HG02852 (cell line): ENCODE results near the gene MMRN2.
"Not testable (repeated sequence)": the region's sequence is repeated elsewhere in the genome, so short reads cannot be mapped to it uniquely, and the experiment has no call there.

Source experiments
- ATAC-seq: cut with Tn5 transposase; IDR thresholded peaks from one replicate; pipeline ENCODE4 v1.9.1; 2021; ENCODE audit warnings: mild to moderate bottlenecking, moderate library complexity; ENCODE audit not compliant: unreplicated experiment

The MMRN2 gene

DNA sequence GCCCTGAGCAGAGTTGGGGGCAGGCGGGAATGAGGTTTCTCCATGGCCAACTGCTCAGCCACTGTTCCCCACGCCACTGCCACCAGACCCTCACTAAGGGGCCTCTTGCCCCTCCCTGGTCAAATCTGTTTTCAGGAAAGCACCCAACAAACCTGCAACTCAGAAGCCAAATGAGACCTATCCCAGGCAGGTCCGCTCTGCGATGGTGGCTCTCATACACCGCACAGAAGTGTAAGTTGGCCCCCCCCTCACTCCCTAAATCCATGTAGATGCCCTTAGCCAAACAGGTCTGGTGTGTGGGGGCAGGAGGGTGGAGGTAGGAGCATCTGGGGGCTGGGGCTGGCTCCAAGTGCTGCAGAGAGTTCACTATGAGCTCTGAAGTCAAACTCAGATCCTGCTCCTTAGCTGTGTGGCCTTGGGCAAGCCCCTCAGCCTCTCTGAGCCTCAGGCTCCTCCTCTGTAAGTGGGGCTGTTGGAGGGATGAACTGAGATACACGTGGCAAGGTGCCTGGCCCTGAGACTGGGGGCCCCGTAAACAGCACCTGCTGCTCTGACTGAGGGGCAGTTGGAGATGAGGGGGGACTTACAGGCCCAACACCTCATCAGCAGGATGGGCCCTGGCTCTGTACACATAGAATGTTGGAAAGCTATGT is 1.1 kb downstream of the MMRN2 start:
- no peak for ATAC-seq

GRCh38 chr10:86955501-86956194 is 1.8 kb downstream of the MMRN2 start:
- no peak for ATAC-seq

GRCh38 chr10:86954681-86955500 is 2.5 kb downstream of the MMRN2 start:
- ATAC-seq: no peak

- no peak for ATAC-seq
Measured at GRCh38 chr10:86953747-86954680, 3.4 kb downstream of the MMRN2 start.

DNA sequence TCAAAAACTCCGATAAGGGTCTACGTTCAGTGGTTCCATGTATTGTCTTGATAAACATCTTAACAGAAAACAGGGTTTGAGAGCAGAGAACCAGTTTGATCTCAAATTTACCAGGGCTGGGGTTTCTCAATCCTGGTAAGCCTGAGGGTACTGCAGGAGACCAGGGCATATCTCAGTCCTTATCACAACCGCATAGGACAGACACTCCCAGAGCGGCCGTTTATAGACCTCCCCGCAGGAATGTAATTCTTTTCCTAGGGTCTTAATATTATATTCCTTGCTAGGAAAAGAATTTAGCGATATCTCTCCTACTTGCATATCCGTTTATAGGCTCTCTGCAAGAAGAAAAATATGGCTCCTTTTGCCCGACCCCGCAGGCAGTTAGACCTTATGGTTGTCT is 4.7 kb downstream of the MMRN2 start:
- ATAC-seq: not testable (repeated sequence)

DNA sequence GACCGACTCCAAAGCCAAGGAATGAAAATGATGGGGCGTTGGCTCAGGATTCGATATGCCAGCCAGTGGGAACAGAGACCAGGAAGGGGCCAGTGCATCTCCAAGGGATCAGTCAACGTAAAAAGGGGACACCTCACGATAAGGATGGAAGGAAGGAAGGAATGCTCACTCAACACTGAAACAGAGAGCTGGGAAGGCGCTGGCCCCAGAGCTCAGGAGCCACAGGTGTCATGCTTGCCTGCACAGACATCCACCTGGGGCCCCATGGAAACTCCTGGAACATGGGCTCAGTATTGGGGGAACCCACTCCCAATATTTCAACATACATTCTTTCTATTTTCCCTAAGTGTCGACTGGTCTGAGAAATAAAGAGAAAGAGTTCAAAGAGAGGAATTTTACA is 5.3 kb downstream of the MMRN2 start:
- no peak for ATAC-seq

DNA sequence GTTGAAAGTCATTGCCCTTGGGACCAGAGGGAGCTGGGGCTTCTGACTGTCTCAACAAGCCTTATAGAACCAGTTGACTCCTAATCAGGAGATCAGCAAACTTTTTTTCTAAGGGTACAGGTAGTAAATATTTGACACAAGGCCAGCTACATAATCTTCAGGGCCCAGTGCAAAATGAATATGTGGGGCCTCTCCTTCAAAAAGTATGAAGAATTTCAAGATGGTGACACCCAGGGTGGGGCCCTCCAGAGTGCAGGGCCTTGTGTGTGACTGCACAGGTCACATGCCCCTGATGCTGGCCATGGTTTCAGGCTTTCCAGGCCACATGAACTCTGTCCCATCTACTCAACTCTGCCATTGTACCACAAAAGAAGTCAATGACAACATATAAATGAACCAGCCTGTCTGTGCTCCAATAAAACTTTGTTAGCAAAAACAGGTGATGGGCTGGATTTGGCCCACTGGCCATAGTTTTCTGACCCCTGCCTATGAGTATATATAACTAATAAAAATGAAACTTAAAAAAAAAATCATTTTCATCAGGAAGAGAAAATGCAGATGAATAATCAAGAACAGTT is 6.1 kb downstream of the MMRN2 start:
- no peak for ATAC-seq

DNA sequence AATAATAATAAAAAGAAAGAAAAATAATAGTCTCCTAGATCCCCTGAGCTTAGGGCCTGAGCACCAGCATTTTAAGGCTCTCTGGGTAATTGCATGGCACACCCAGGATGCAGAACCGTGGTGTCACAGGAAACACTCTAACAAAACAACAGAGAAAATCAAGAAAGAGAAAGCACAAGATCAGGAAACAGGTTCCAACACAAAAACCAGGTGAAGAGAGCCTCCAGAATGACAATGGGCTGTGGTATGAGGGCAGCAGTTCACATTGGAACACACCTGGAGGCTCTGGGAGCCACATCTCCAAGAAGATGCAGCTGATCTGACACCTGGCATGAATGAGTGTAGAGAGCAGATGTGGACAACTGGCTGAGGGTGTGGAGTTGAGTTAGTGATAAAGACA is 7.1 kb downstream of the MMRN2 start:
- ATAC-seq: no peak

DNA sequence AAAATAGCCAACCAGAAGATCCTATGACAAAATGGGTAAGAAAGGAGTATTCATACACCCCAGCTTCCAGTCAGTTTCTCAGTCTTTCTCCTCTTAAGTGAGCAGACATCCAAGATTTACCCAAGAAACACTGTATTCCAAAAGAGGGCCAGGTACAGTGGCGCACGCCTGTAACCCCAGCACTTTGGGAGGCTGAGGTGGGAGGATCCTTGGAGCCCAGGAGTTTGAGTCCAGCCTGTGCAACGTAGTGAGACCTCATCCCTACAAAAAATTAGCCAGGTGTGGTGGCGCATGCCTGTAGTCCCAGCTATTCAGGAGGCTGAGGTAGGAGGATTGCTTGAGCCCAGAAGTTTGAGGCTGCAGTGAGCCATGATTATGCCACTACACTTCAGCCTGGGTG is 9.6 kb downstream of the MMRN2 start:
- ATAC-seq: not testable (repeated sequence)

- ATAC-seq: no peak
Measured at GRCh38 chr10:86946213-86947155, 10.9 kb downstream of the MMRN2 start.

DNA sequence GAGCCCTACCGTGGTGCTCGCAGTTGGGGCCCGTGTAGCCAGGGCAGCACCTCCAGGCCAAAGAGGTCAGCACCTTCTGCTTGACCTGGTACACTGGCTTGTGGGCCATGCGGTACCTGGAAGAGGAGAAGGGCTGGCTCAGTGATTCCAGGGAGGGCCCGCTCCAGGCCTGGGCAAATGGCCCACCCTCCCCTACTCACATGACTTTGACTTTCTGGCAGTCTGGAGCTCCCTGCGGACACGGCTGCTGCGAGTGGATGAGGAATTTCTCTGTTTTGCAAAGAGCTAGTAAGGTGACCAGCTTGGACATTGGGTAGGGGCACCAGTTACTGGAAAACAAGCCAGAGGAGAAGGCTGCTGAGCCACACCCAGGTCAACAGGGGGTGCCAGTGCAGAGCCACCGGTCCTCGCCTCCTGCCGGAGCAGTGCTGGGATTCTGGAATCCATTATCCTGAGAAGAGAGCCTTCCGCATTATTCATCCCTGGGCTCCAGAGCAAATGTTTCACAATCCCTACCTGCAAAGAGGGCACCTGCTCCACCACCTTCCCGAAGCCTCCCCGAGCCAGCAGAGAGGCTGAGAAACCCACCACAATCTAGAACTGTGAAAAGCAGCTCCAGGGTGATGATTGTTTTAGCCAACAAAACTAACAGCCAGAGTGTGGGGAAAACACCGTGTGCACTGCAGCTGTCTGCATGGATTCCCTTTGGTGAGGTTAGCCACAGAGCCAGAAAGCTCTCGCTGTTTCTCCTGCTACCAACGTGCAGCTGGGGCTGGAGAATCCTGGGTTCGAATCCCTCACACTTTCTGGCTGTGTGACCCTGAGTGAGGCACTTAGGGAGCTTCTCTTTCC is 11.8 kb downstream of the MMRN2 start:
- ATAC-seq: no peak

DNA sequence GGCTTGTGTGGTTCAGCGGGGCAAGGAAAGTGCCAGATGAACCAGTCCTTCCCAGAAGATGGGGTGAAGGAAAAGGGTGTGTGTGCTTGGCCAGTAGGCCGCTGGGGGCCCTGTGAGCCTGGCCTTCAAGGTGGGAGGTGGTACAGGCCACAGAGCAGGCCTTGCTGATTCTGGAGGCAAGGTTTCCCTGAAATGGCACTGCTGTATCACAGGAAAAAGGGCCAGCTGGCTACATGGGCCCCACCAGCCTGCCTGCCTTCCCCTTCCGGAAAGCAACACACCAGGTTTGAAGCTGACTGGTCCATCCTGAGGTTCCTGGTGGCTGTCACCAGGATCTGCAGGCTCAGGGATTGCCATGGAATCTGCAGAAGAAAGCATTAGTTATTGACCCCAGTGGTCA is 12.5 kb downstream of the MMRN2 start:
- ATAC-seq: no peak

DNA sequence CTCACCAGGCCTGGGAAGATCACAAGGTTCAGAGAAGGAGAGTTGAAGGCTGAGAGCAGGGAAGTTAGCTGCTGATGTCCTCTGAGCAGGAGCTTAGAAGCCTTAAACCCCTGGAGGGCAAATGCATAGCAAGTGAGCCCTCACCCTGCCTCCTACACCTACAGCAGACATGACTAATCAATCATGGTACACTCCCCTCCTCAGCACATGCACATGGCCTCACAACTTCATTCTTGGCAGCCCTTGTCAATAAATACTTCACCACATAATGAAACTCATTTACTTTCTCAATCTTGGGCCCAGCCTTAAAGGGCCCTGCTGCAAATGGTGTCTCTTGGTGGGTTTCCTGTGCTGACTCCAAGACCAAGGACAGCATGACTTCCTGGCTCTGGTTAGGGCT is 12.9 kb downstream of the MMRN2 start:
- ATAC-seq: no peak

DNA sequence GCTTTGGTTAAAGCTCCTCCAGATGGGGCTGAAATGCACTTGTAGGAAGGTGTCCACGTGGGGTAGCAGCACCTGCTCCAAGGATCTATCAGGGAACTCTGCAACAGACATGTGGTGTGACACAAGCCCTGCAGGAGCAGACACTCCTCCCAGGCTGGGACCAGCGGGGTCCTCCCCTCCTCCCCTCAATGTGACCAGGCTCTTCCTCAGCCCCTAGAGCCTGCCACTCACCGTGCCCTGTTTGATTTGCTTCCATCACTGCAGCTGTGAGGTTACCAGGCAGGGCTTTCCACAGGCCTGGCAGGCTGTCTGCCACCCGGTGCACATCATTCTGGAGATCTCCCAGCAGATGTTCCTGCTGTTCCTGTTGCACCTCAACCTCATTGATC is 13.4 kb downstream of the MMRN2 start:
- no peak for ATAC-seq

DNA sequence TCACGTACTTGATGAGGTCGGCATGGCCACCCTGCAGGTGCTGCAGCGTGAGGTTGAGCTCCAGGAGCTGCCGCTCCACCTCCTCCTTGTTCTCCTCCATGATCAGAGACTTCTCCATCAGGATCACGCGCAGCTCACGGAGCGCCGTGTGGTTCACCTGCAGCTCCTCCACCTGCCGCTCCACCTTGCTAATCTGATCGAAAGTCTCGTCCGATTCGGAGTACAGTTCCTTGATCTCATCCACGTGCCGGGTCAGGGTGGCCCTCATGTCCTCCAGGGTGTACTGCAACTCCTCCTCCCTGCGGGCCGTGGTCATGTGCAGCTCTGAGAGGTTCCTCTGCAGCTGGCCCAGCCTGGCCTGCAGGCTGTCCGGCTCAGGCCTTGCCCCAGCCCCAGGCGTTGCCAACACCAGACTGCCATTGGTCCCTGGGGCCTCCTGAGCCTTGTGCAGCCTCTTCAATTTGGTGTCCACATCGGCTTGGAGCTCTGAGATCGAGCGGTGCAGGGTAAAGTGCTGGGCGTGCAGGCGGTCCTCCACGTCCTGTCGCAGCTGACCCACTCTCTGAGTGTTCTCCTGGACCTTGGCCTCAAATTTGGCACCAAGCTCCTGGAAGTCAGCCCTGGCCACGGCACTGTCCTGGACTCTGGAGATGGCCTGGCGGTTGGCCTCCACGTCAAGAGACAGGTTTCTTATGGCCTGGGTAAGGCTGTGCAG is 13.9 kb downstream of the MMRN2 start:
- ATAC-seq: no peak

- no peak for ATAC-seq
Measured at GRCh38 chr10:86942441-86943315, 14.7 kb downstream of the MMRN2 start.

- no peak for ATAC-seq
Measured at GRCh38 chr10:86941991-86942421, 15.4 kb downstream of the MMRN2 start.
